Ovary (tissue), 9 donors: ENCODE results near the gene SPDYE2. TPM values are rescaled to one million over a fixed set of nuclear protein-coding genes. Genes with fewer than 3 reads are reported as not detected.
"Not testable (repeated sequence)": the region's sequence is repeated elsewhere in the genome, so short reads cannot be mapped to it uniquely, and the experiment has no call there.

Source experiments
- DNase-seq, 5 donors: peaks; one replicate each; pipeline ENCODE4 v3.0.0-alpha.2; 2019 to 2020
- H3K27ac ChIP-seq, 2 donors: fragments of 200-600 bp; one replicate each; pipeline versions ENCODE4 v1.5.1 to v1.8.0; 2019 to 2022
- H3K27me3 ChIP-seq: fragments of 200-600 bp; one replicate; pipeline ENCODE4 v1.8.0; 2022
- H3K36me3 ChIP-seq: fragments of 200-600 bp; sonication (generic); one replicate; pipeline ENCODE4 v1.5.1; 2019
- H3K4me1 ChIP-seq: one replicate; pipeline ENCODE4 v1.8.1; 2013; ENCODE audit warnings: mild to moderate bottlenecking, moderate library complexity; ENCODE audit not compliant: insufficient read depth
- H3K4me3 ChIP-seq: fragments of 200-600 bp; sonication (generic); one replicate; pipeline ENCODE4 v1.5.1; 2017
- H3K9me3 ChIP-seq, 2 donors: fragments of 200-600 bp in 1 of 2; sonication (generic) in 1 of 2; one replicate each; pipeline versions ENCODE4 v1.5.1 to v1.8.1; 2013 to 2019; ENCODE audit warnings: mild to moderate bottlenecking in 1 of 2, moderate library complexity in 1 of 2
- CTCF ChIP-seq, 3 donors: fragments of 450-650 bp in 2 of 3; fragments of 200-600 bp in 1 of 3; IDR thresholded peaks; one replicate each; pipeline versions ENCODE4 v1.5.1 to v1.8.0; 2016 to 2022; ENCODE audit warnings: antibody characterized with exemption in 3 of 3, mild to moderate bottlenecking in 1 of 3
- WGBS, 3 donors: extraction: QIAGEN DNeasy Blood & Tissue Kit in 1 of 3; methylation state at CpG; one replicate each; pipeline versions ENCODE4 v1.1.5 to v1.1.7; 2013 to 2017; 5-methylcytosine and 5-hydroxymethylcytosine counted together
- intact Hi-C, 4 donors: fragments of 100-400 bp; cut with DNase I; formaldehyde crosslinking; loops; one replicate each; pipeline versions ENCODE4 v1.11.0 to v1.15.1; 2022 to 2023
- polyA plus RNA-seq, 2 donors: library from polyadenylated mRNA; stranded (reverse); fragments of 200-250 nt in 1 of 2; fragments of 350-450 nt in 1 of 2; fragmentation: Illumina TruSeq in 1 of 2; extraction: RNeasy Lipid Tissue Mini Kit (QIAGEN cat#74804) in 1 of 2; gene quantifications; one replicate each; pipeline ENCODE4 v1.2.3, GENCODE V29; 2013 to 2014
- total RNA-seq, 7 donors: library from RNA; depleted of rRNA in 2 of 7; stranded (reverse); fragments of >200 nt in 2 of 7; fragmentation: NEBNext Ultra II Directional in 3 of 7; extraction: Animal tissue kit (Norgen Biotek cat#: 25700) in 3 of 7; gene quantifications; one replicate each; pipeline versions ENCODE4 v1.1.0 to v1.2.4, GENCODE V29; 2016 to 2023
- donor health status: DM: no; HTN: no; CAD: no; lungs with moderate emphysema.
- donor health status: DM: no; HTN: no; CAD: no.
- donor health status: Bipolar disorder and iron deficiency.
- donor health status: DM: yes; HTN: yes; CAD: no.
- donor health status: DM: no; HTN: no; CAD: no.
- donor health status: DM: yes; HTN: yes; CAD: no.

The SPDYE2 gene
- total and polyA plus RNA-seq, 9 donors = 0.20 to 0.47 (median 0.43) TPM; not detected in 4

DNA sequence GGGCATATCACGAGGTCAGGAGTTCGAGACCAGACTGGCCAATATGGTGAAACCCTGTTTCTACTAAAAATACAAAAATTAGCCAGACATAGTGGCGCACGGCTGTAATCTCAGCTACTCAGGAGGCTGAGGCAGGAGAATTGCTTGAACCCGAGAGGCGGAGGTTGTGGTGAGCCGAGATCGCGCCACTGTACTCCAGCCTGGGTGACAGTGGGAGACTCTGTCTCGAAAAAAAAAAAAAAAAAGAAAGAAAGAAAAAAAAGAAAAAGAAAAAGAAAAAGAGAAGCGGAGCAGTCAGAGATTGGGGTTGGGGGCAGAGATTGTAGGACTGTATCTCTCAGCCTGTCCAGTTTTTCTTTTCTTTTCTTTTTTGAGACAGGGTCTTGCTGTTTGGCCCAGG is 8.3 kb upstream of the SPDYE2 start:
- H3K27me3 ChIP-seq, H3K9me3 ChIP-seq, H3K4me3 ChIP-seq, H3K27ac ChIP-seq, DNase-seq, intact Hi-C loops, H3K36me3 ChIP-seq, H3K4me1 ChIP-seq: not testable (repeated sequence)
- 77 to 96% (median 95%) methylated on average over 3 to 7 of the region's 11 CpGs for WGBS, 3 donors

GRCh38 chr7:102543596-102543995 is 7.4 kb upstream of the SPDYE2 start, which contains the start of gene UPK3BL2:
UPK3BL2 (minus strand) TSS chr7:102543696; CDS start chr7:102543636, 60 bp downstream.
- H3K36me3 ChIP-seq, H3K4me3 ChIP-seq, DNase-seq, H3K9me3 ChIP-seq, H3K4me1 ChIP-seq, intact Hi-C loops, H3K27ac ChIP-seq, H3K27me3 ChIP-seq: not testable (repeated sequence)
- no CpG with 5 or more reads among the region's 8 CpGs for WGBS, 3 donors

GRCh38 chr7:102544372-102544771 is 6.7 kb upstream of the SPDYE2 start:
- DNase-seq, H3K9me3 ChIP-seq, intact Hi-C loops, H3K4me1 ChIP-seq, H3K36me3 ChIP-seq, H3K27ac ChIP-seq, H3K27me3 ChIP-seq, H3K4me3 ChIP-seq: not testable (repeated sequence)
- no CpG with 5 or more reads among the region's 1 CpG for WGBS, 3 donors

- H3K4me1 ChIP-seq, H3K27me3 ChIP-seq, H3K4me3 ChIP-seq, DNase-seq, H3K9me3 ChIP-seq, intact Hi-C loops, H3K36me3 ChIP-seq, H3K27ac ChIP-seq: not testable (repeated sequence)
- WGBS, 3 donors = 95 to 97% methylated on average over 7 to 9 of the region's 12 CpGs; no CpG with 5 or more reads in 1 of the 3 donors
These were observed 5.7 kb upstream of the SPDYE2 start for GRCh38 chr7:102545288-102545687.

GRCh38 chr7:102546353-102546752 is 4.7 kb upstream of the SPDYE2 start:
- WGBS, 3 donors = 93% methylated on average over 1 of the region's 6 CpGs; no CpG with 5 or more reads in 2 of the 3 donors
- intact Hi-C loops, DNase-seq, H3K27me3 ChIP-seq, H3K9me3 ChIP-seq, H3K4me1 ChIP-seq, H3K4me3 ChIP-seq, H3K36me3 ChIP-seq, H3K27ac ChIP-seq: not testable (repeated sequence)

DNA sequence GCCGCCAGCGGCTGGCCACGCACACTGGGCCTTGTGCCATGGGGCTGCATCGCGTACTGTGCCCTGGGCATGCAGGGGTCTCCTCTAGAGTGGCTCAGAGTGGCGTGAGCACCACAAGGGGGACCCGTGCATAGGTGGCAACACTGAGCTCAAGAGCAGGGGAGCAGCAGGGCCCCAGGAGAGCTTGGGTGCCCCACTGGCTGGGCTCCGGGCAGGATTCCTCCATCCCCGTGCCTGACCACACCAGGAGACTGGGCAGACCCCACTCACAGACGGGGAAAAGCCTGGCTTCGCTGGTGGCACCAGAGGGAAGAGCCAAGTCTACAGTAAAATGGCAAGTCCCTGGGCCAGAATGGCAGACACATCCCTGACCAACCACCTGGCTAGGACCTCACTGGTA is 17.6 kb downstream of the SPDYE2 start:
- H3K36me3 ChIP-seq, intact Hi-C loops, H3K9me3 ChIP-seq, H3K27me3 ChIP-seq, H3K27ac ChIP-seq, H3K4me3 ChIP-seq, H3K4me1 ChIP-seq: not testable (repeated sequence)
- 97% methylated on average over 4 of the region's 11 CpGs; no CpG with 5 or more reads in 2 of the 3 donors for WGBS, 3 donors
- peak in 3 of 5 donors; percentile 11 to 30 (median 17) for DNase-seq

- peak; percentile 95 to 99 (median 98) for DNase-seq
- H3K27ac ChIP-seq = not testable (repeated sequence)
These were observed 21.5 kb downstream of the SPDYE2 start, which contains the start of gene POLR2J3 for GRCh38 chr7:102572261-102573239. POLR2J3 (minus strand) TSS chr7:102572583; CDS start chr7:102572521, 62 bp downstream.

GRCh38 chr7:102574607-102575006 is 23.6 kb downstream of the SPDYE2 start:
- H3K4me1 ChIP-seq, DNase-seq, H3K9me3 ChIP-seq, H3K27ac ChIP-seq, H3K36me3 ChIP-seq, H3K27me3 ChIP-seq, H3K4me3 ChIP-seq, intact Hi-C loops: not testable (repeated sequence)
- WGBS, 3 donors = no CpG with 5 or more reads among the region's 6 CpGs

More at GRCh38 chr7:102572261-102573239, 21.5 kb downstream of the SPDYE2 start, which contains the start of gene POLR2J3:
- peak in 1 of 3 donors; percentile 69 for TF ChIP-seq CTCF (IDR thresholded peaks at IDR 0.05)
- H3K4me3 ChIP-seq = peak within 1 kb of the TSS; percentile 69
- intact Hi-C loops, H3K27me3 ChIP-seq, H3K4me1 ChIP-seq, H3K9me3 ChIP-seq, H3K36me3 ChIP-seq: not testable (repeated sequence)
- 0 to 1% (median 0%) methylated on average over 29 to 53 of the region's 64 CpGs for WGBS, 3 donors

- H3K27me3 ChIP-seq, H3K4me3 ChIP-seq, H3K4me1 ChIP-seq, intact Hi-C loops, H3K27ac ChIP-seq, DNase-seq, H3K9me3 ChIP-seq, H3K36me3 ChIP-seq: not testable (repeated sequence)
- WGBS, 3 donors = no CpG with 5 or more reads among the region's 3 CpGs
These were observed 25.3 kb downstream of the SPDYE2 start for GRCh38 chr7:102576363-102576762.

- DNase-seq, H3K36me3 ChIP-seq, intact Hi-C loops, H3K4me1 ChIP-seq, H3K4me3 ChIP-seq, H3K9me3 ChIP-seq, H3K27me3 ChIP-seq, H3K27ac ChIP-seq: not testable (repeated sequence)
- 73 to 84% (median 78%) methylated on average over 7 of the region's 7 CpGs for WGBS, 3 donors
These were observed 26.6 kb downstream of the SPDYE2 start for GRCh38 chr7:102577315-102578240.
